Nephron (organoid): ENCODE data around the gene DNMT1.

ENCODE experiments used
- H3K27ac Mint-ChIP-seq, 3 experiments: 2 replicates each; pipeline ENCODE4 v1.8.0; 2020; ENCODE audit warnings: mixed read lengths in 3 of 3, mild to moderate bottlenecking in 2 of 3, moderate library complexity in 1 of 3
- H3K27me3 Mint-ChIP-seq: 2 replicates; pipeline ENCODE4 v1.8.0; 2021; ENCODE audit warnings: low read depth, mild to moderate bottlenecking, moderate library complexity, mixed read lengths
- H3K36me3 Mint-ChIP-seq: 2 replicates; pipeline ENCODE4 v1.8.0; 2020; ENCODE audit warnings: low read depth, mixed read lengths
- H3K4me1 Mint-ChIP-seq: 2 replicates; pipeline ENCODE4 v1.8.0; 2020; ENCODE audit warnings: mixed read lengths
- H3K4me3 Mint-ChIP-seq, 3 experiments: 2 replicates each; pipeline ENCODE4 v1.8.0; 2020; ENCODE audit warnings: mild to moderate bottlenecking in 3 of 3, mixed read lengths in 3 of 3, moderate library complexity in 2 of 3
- H3K9me3 Mint-ChIP-seq: 2 replicates; pipeline ENCODE4 v1.8.0; 2020; ENCODE audit warnings: mixed read lengths
- TF ChIP-seq, protein P1 (sequence below), 3 experiments: fragments of 200-600 bp; sonication (generic); IDR thresholded peaks; one replicate each; pipeline ENCODE4 v1.5.0; 2021; ENCODE audit warnings: antibody characterized with exemption in 3 of 3; ENCODE audit not compliant: unreplicated experiment in 3 of 3

The DNMT1 gene

DNA sequence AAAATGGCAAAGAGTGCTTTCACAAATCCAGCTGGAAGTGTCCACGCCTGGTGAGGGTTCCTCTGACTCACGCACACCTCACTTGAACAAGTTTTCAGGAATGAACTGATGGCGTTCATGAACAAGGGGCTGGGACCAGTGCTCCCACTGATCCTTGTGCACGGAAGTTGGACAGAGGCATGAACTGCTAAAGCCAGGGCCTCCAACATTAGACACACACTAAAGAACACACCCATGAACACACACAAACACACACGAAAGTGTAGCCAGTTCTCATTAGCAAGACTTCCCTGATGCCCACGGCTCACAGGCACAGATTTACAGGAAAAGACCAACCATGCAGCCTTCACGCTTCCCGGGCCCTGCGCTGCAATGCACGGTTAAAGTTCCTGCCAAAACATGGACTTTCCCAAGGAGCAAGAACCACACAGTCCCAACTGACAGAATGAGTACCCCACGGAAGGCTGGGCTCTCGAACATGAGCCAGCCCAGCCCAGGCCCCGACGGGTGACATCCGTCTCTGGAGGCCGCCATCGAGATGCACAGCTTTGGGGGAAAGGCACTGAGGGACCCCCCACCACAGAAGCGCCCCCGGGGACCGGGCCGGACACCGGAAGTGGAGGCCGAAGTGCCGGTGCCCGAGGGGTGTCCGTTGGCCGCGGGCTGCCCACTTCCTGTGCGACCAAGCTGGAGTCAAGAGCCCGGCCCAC is 808 bp downstream of the DNMT1 start:
- H3K27ac Mint-ChIP-seq = peak overlapping the region; percentile 85 to 94 (median 94)
- peaks cover 6% of the 10 kb centered on the region for H3K36me3 Mint-ChIP-seq
- H3K4me1 Mint-ChIP-seq = peaks cover 12% of the 10 kb centered on the region
- TF ChIP-seq, protein P1, sequence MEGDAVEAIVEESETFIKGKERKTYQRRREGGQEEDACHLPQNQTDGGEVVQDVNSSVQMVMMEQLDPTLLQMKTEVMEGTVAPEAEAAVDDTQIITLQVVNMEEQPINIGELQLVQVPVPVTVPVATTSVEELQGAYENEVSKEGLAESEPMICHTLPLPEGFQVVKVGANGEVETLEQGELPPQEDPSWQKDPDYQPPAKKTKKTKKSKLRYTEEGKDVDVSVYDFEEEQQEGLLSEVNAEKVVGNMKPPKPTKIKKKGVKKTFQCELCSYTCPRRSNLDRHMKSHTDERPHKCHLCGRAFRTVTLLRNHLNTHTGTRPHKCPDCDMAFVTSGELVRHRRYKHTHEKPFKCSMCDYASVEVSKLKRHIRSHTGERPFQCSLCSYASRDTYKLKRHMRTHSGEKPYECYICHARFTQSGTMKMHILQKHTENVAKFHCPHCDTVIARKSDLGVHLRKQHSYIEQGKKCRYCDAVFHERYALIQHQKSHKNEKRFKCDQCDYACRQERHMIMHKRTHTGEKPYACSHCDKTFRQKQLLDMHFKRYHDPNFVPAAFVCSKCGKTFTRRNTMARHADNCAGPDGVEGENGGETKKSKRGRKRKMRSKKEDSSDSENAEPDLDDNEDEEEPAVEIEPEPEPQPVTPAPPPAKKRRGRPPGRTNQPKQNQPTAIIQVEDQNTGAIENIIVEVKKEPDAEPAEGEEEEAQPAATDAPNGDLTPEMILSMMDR (IDR thresholded peaks at IDR 0.05; ENCODE audit: unreplicated experiment in 3 of 3) = no peak
- H3K27me3 Mint-ChIP-seq = no peaks in the 10 kb centered on the region
- H3K4me3 Mint-ChIP-seq = peak overlapping the region; percentile 87 to 97 (median 96)
- no peaks in the 10 kb centered on the region for H3K9me3 Mint-ChIP-seq

- peak overlapping the region; percentile 71 to 85 (median 79) for H3K4me3 Mint-ChIP-seq
- no peaks in the 10 kb centered on the region for H3K9me3 Mint-ChIP-seq
- TF ChIP-seq, protein P1 (IDR thresholded peaks at IDR 0.05; ENCODE audit: unreplicated experiment in 3 of 3) = no peak
- no peaks in the 10 kb centered on the region for H3K27me3 Mint-ChIP-seq
- peak overlapping the region in 1 of 3 experiments; percentile 15 for H3K27ac Mint-ChIP-seq
- peaks cover 6% of the 10 kb centered on the region for H3K36me3 Mint-ChIP-seq
- H3K4me1 Mint-ChIP-seq = peaks cover 12% of the 10 kb centered on the region
Measured at GRCh38 chr19:10192922-10193321, 1.8 kb downstream of the DNMT1 start.

DNA sequence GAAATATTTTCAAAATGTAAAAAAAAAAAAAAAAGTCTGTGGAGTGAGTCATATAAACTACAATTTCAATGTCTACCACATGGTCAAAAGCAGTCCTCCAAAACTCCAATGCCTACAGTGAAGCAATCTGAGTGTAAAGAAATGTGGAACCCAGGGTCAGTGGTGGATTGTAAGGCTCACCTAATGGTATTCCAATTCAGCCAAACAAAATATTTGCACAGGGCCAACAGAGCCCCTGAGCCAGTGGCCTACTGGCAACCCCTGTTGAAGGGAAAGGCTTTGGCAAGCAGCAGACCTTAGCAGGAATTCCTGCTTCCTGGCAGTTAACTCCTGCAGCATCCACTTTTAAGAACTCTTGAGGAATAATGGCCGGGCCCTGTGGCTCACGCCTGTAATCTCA is 3.4 kb downstream of the DNMT1 start:
- H3K36me3 Mint-ChIP-seq = peaks cover 6% of the 10 kb centered on the region
- H3K27ac Mint-ChIP-seq = no peak overlapping the region
- TF ChIP-seq, protein P1 (IDR thresholded peaks at IDR 0.05; ENCODE audit: unreplicated experiment in 3 of 3) = no peak
- no peaks in the 10 kb centered on the region for H3K9me3 Mint-ChIP-seq
- peaks cover 18% of the 10 kb centered on the region for H3K4me1 Mint-ChIP-seq
- no peaks in the 10 kb centered on the region for H3K27me3 Mint-ChIP-seq
- peak overlapping the region; percentile 9 to 65 (median 23) for H3K4me3 Mint-ChIP-seq

GRCh38 chr19:10190026-10190425 is 4.7 kb downstream of the DNMT1 start:
- Mint-ChIP-seq H3K36me3 (peaks cover 6% of the 10 kb centered on the region), H3K27me3 (no peaks in the 10 kb centered on the region), H3K4me3 (peak overlapping the region in 2 of 3 experiments; percentile 37 to 53), H3K27ac (no peak overlapping the region), H3K9me3 (no peaks in the 10 kb centered on the region), H3K4me1 (peaks cover 18% of the 10 kb centered on the region)
- TF ChIP-seq, protein P1 (IDR thresholded peaks at IDR 0.05; ENCODE audit: unreplicated experiment in 3 of 3) = no peak

GRCh38 chr19:10189616-10190015 is 5.1 kb downstream of the DNMT1 start:
- Mint-ChIP-seq H3K27ac (no peak overlapping the region), H3K4me3 (peak overlapping the region in 2 of 3 experiments; percentile 37 to 53), H3K27me3 (no peaks in the 10 kb centered on the region), H3K36me3 (peaks cover 6% of the 10 kb centered on the region), H3K9me3 (no peaks in the 10 kb centered on the region), H3K4me1 (peaks cover 18% of the 10 kb centered on the region)
- TF ChIP-seq, protein P1 (IDR thresholded peaks at IDR 0.05; ENCODE audit: unreplicated experiment in 3 of 3) = no peak

- TF ChIP-seq, protein P1 (IDR thresholded peaks at IDR 0.05; ENCODE audit: unreplicated experiment in 3 of 3) = no peak
- peaks cover 13% of the 10 kb centered on the region for H3K36me3 Mint-ChIP-seq
- H3K9me3 Mint-ChIP-seq = no peaks in the 10 kb centered on the region
- no peak overlapping the region for H3K4me3 Mint-ChIP-seq
- peaks cover 12% of the 10 kb centered on the region for H3K4me1 Mint-ChIP-seq
- no peak overlapping the region for H3K27ac Mint-ChIP-seq
- H3K27me3 Mint-ChIP-seq = no peaks in the 10 kb centered on the region
Measured at GRCh38 chr19:10187315-10187714, 7.4 kb downstream of the DNMT1 start.
